Peyer's patch (tissue), 4 donors: ENCODE data around the gene CHST12.

ENCODE experiments used
- CTCF ChIP-seq, 6 experiments: fragments of 450-650 bp in 4 of 6; fragments of 200-600 bp in 2 of 6; sonication (generic) in 1 of 6; IDR thresholded peaks; one replicate each; pipeline ENCODE4 v1.5.1; 2017 to 2019; ENCODE audit warnings: antibody characterized with exemption in 6 of 6, mild to moderate bottlenecking in 3 of 6, moderate library complexity in 1 of 6
- POLR2A ChIP-seq, 2 donors: fragments of 450-650 bp; IDR thresholded peaks; one replicate each; pipeline ENCODE4 v1.5.1; 2017; ENCODE audit warnings: antibody characterized with exemption in 2 of 2, mild to moderate bottlenecking in 2 of 2, moderate library complexity in 2 of 2

- TF ChIP-seq POLR2A (IDR thresholded peaks at IDR 0.05) (no peak), CTCF (IDR thresholded peaks at IDR 0.05) (no peak)
These were observed 57.2 kb downstream of the CHST12 start for GRCh38 chr7:2460641-2461040.
